LHCN-M2 (cell line): ENCODE data around the gene KLHL33. TPM values are rescaled to one million over a fixed set of nuclear protein-coding genes. Genes with fewer than 3 reads are reported as not detected.
A peak's percentile ranks its signal among the peaks of the same experiment; 100 is the strongest.
"Not testable (repeated sequence)": the region's sequence is repeated elsewhere in the genome, so short reads cannot be mapped to it uniquely, and the experiment has no call there.

Experiments used
- DNase-seq: peaks from one replicate; pipeline ENCODE4 v3.0.0-alpha.2; 2012; ENCODE audit warnings: low read depth
- total RNA-seq: library from RNA; depleted of rRNA; stranded (reverse); fragments of >200 nt; gene quantifications from 2 replicates; pipeline ENCODE4 v1.2.3, GENCODE V29; 2014

KLHL33 gene
- total RNA-seq, 1 experiment from 2014 or later = not detected

DNA sequence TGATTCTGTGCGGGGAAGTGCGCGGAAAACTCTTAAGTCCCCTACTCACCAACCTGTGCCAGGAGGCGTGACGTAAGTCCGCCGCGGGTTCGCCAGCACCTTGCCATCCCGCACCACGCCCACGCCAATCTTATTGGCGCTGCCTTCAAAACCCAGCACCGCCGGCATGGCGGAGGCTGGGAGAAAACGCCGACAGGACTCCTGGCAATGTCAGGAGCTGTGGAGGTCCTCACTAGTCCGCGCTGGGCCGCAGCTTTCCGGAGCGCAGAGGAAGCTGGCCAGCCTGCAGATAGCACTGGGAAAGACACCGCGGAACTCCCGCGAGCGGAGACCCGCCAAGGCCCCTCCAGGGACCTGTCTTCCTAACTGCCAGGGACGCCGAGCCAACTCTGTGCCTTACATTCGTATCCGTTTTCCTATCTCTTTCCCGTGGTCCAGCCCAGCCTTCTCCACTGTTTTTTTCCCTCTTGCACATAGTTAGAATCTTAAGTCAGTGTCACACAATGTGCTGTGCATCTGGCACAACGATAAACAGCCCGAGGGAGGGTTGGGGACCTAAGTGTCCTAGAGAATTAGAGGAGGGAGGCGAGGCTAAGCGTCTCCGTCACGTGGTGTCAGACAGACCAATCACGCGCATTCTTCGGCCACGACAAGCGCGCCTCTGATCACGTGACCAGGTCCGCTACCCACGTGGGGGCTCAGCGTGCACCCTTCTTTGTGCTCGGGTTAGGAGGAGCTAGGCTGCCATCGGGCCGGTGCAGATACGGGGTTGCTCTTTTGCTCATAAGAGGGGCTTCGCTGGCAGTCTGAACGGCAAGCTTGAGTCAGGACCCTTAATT, 18.8 kb upstream of the KLHL33 start, which contains the start of the genes APEX1 and OSGEP:
APEX1 (plus strand) TSS at position 711 of the 839 bp plus-strand sequence. CDS start 420 bp downstream, outside the sequence.
OSGEP (minus strand) TSS at position 297 of the 839 bp plus-strand sequence; CDS start at position 168, 129 bp downstream.
- DNase-seq = peak; percentile 99

DNA sequence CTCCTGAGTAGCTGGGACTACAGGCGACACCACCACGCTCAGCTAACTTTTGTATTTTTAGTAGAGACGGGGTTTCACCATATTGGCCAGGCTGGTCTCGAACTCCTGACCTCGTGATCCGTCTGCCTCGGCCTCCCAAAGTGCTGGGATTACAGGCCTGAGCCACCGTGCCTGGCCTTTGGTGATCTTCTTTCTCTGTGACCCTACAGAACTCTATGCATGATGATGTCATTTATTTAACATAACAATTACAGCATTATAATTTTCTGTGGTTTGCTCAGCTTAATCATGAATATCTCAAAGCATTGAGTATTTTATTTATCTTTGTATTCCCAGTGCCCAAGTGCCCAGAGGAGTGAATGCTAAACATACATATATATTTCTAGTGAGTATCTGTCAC, 16.9 kb upstream of the KLHL33 start:
- DNase-seq = not testable (repeated sequence)

DNA sequence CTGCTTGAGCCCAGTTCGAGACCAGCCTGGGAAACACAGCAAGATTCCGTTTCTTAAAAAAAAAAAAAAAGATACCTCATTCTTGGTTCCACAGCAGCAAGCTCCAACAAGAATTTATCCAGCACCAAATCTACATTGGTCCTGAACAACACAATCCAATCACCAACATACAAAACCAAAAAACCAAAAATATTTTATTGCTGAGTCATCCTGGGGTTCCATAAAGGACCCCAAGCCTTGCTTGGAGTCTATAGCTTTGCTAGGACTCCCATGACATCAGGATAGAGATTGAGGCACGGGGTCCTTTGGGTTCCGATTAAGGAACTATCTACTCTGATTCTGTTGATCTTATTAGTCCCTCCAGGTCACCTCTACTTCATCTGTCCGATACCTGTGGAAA, 10.9 kb upstream of the KLHL33 start:
- no peak for DNase-seq

DNA sequence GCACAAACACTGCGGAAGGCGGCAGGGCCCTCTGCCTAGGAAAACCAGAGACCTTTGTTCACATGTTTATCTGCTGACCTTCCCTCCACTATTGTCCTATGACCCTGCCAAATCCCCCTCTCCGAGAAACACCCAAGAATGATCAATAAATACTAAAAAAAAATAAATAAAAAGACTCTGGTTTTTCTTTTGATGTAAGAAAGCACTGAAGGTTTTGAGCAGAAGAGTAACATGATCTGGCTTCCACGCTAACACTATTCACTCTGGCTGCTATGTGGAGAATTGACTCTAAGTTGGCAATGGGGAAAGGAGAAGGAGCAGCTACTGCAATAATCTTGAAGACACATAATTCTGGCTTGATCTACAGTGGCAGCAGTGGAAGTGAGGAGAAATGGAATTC, 7.7 kb upstream of the KLHL33 start:
- not testable (repeated sequence) for DNase-seq

DNA sequence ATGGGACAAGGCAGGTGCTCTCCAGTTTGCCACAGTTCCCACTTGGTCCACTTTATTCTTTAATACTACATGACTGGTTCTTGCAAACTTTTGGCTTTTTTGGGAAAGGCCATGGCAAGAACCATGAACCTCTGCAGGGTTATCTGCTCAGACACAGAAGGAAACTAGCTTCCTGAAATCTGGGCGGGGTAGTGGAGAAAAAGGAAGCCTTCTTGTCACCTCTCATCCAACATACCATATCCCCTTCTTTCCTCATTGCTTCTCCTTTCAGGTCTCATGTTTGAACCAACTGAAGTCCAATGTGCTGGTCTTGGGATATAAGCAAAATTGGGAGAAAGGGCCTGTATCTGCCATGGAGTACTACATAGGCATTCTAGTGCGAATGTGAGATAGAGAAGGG, 5.5 kb upstream of the KLHL33 start:
- DNase-seq = no peak

DNA sequence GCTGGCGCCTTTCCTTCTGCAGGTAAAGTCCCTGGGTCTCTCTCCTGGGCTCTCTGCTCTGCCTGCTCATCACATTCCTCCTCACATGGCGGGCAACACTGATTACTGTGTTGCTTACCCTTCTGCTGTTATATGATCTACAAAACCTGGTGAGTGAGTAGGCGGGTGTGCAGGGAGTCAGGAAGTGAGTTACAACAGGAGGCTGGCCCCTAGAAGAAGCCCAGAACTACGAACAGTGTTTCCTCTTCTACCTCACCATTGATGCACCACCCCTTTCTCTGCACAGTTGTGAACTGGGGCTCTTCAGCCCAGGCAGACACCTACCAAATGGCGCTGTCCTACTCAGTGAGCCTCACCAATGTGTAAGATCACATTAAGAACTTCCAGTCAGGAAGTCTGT, 4.9 kb upstream of the KLHL33 start:
- no peak for DNase-seq

DNA sequence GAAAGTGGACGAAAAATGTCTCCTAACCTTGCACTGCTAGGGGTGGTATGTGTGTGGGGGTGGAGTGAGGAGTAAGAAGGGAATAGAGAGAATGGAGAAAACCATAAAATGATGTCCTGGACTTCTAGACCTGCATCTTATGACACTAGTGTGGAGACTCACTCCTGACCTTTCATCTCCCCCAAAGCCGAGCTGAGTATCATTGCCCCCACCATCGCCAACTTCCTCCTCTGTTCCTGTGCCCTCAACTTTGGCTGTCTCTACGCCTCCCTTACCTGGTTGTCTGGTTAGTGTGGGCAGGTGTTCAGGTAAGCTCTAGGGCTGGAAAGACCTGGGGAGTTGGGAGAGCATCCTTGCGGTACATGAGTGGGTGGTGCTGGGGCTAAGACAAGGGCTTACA, 4.5 kb upstream of the KLHL33 start:
- DNase-seq = no peak

DNA sequence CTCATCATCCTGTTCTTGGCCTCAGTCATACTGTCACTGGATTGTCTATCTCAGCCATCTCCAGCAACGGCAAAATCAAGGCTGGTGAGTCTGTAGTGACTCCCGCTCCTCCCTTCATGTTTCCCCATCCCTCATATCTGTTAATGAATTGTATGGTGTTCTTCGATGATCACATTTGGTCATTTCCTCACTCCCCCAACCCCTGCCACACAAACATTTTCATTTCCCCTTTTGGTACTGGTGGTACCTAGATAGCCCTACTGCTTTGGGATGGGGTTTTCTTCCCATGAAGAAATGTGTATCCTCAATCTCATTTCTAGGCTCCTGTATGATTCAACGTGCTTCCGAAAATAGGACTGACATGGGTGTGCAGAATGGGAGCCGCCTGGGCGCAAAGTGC, 2.7 kb upstream of the KLHL33 start:
- DNase-seq = no peak

DNA sequence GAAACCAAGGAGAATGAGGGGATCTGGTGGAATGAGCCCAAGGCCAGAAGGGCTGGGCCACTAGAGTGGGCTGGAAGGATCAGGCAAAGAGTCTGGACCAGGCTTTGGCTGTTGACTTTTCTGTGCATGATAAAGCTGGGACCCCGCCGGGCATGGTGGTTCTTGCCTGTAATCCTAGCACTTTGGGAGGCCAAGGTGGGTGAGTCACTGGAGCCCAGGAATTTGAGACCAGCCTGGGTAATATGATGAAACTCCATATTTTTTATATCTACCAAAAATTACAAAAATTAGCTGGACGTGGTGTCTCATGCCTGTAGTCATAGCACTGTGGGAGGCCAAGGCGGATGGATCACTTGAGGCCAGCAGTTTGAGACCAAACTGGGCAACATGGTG, 393 bp upstream of the KLHL33 start:
- DNase-seq = peak; percentile 72

DNA sequence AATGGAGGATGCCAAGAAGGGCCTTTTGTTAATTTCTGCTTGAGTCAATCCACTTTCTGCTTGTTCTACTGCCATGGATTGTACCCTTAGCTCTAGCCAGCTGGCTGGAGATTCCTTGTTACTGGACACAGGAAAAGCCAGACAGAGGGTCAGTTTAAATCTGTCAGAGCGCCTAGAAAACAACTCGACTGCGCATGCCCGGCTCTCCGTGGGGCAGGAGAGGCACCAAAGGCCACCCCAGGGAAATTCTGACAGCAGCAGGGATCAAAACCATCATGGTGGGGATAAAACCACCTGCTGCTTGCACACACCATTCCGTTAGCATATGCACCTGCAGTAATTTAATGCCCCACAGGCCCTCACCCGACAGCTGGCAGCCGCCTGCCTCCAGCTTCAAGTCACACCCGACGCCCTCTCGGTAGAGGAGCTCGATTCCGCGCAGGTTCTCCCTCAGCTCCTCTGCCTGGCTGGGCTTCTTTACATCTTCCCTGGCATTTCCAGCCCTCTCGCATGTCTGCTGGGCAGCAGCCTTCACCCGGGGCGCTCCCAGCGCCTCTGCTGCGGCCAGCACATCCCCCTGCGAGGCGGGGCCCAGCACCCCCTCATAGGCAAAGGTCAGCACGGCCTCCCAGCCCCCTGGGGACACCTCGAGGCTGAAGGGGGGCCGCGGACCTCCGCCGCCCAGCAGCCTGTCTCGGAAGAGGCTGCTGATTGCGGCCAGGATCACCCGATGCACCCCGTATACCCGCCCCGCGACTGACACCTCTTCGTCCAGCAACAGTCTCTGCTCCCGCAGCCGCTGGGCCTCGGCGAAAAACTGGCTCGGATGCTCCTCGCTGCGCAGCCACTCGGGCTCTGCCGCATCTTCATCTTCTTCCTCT, 1.0 kb downstream of the KLHL33 start:
- DNase-seq = no peak

DNA sequence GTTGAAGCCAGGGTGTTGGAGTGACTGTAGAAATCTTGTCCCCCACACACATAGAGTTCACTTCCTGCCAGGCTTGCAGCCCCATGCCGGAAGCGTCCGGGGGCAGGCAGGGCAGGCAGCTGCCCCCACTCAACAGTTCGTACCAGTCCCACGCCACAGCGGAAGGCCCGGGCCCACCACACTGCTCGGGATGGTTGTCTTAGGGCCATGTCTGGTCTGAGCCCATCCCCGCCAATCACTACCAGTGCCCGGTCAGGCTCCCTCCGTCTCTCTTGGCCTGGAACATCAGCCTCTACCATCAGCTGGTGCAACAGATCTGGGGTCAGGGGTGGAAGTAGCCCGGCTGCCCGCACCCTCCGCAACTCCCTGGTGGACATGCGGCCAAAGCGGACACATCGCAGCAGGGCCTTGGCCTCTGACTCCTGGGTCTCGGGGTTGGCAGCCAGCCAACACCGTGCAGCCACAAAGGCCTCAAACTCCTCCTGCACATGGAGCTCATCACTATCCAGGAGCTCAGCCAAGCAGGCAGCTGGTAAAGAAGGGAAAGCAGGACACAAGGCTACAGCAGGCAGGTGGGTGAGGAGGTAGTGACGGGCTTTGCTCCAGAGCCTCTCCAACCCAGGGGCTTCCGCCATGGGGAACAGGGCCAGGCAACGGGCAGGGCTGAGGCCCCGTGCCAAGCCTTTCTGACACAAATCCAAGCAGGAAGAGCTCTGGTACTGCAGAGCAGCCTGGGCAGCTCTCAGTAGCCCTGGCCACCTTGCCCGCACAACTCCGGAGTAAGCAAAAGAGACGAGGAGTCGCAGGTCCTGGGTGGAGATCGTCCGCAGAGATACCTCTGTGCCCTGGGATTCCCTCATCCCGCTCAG, 5.9 kb downstream of the KLHL33 start:
- no peak for DNase-seq

DNA sequence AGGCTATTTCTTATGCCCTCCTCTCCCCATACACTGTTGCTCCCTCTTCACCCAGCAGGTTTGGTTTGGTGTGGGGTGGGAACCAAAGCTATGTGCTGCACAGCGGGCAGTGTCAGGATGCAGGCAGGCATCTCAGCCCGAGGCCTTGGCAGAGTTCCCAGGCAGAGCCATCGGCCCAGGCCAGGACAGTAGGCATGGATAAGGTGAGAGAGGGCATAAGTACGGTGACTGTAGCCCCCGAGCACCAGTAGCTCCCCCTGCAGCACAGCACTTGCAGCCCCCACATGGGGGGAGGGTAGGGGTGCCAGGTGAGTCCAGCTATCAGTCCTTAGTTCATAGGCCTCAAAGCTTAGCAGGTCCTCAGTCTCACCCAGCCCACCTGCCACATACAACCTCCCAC, 7.2 kb downstream of the KLHL33 start:
- DNase-seq = no peak

DNA sequence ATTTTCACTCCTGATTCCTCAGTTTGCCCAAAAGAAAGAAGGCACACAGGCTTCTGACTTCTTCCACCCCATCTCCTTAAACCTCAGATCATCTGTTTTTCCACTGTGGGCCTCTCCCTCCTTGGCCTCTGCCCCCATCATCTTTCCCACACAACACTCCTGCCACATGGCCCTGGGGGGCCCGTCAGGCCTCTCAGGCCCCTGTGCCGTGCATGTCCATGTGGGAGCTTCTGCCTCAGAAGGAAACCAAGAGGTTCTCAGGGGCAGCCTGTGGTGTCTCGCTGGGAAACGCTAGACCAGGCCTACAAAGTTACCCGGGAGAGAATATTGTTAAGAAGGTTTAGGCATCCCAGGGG, 8.0 kb downstream of the KLHL33 start:
- no peak for DNase-seq

DNA sequence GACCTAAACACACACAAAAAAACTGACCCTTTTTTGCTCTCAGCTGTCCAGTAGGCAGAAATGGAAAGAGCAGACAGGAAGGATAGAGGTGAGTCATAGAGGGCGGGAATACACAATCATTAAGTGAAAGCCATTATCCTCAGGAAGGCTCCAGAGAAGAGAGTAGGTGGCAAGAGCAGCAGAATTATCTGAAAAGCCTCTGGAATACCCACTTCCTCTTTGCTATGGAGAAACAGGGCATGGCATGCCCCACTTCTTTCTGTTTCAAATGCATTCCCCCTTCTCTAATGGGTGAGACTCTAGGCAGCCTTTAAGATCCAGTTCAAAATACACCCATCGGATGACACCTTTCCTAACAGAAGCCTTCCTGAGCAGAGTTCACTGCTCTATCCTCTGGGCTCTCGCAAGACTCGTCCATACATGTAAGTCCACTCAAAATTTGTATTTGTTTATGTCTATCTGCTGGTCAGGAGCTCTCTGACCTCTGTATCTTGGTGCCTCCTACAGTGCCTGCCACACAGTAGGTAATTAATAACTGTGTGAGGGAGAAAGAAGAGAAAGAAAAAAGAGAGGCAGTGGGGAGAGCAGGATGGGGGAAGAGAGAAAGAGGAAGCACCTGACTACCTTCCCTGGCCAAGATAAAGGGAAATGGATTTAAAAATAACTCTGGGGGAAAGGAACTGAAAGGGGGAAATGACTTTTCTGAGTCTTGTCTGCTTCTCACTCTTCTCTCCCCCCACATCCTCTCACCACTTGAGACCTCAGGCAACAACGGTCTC, 8.5 kb downstream of the KLHL33 start:
- DNase-seq = peak; percentile 74

DNA sequence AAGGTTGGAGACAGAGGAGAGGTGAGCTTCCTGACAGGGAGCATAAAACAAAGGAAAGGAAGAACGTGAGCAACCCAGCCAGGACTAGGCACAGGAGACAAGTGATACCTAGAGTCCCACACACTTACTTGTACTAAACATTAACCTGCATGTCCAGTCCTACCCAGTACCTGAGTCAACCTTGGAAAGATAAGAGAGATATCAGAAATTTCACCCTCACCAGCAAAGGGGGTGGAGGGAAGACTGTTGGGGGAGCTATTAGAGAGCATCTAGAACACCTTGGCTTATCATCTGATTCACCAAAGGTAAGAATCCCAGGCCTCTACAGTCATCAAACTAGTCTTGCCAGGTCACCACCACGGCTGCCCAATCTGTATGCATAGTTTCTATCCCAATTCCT, 11.1 kb downstream of the KLHL33 start:
- no peak for DNase-seq

DNA sequence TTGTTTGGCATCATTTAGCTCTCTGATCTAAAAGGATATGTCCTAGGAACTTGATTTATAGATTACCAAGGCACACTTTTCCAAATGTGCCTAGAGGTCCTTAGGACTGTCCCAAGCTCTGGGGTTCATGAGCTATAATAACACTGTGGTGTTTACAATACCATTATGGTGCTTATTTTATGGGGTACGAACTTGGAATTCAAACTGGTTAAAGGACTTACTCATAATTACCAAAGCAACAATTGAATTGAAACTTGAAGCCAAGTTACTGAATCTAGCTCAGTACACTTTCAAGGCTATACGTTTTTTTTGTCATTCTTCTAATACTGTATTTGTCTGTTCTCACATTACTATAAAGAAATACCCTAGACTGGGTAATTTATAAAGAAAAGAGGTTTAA, 13.1 kb downstream of the KLHL33 start:
- no peak for DNase-seq

DNA sequence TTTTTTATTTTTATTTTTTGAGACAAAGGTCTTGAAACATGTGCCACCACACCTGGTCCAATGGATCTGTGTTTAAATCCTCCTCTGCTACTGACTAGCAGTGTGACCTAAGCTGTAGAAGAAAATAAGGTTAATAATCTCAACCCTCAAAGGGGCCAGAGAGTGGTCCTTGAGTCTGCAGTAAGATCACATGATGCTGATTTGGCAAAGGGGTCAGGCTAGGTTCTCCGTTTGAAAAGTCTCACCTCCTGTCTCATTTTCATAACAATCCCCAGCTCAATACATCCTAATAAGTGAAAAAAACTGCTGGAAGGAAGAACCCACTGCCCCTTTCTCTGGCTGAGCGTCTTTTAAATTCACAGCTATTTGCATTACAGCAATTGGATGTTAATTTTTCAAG, 14.7 kb downstream of the KLHL33 start:
- DNase-seq = no peak

DNA sequence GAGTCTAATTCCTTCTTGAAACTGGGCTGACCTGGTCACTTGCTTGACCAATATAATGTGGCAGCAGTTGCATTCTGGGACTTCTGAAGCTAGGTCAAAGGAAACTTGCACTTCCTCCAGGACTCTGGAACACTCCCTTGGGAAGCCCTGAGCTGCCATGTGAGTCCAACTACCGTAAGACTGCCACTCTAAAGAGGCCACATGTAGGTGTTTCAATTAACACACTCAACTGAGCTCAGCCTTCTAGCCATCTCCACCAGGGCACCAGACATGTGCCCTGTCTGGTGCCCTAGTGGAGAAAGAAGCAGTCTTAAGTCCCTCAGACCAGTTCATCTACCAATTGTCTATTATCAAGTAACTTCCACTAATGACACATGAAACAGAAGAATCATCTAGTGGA, 16.5 kb downstream of the KLHL33 start:
- DNase-seq = no peak

DNA sequence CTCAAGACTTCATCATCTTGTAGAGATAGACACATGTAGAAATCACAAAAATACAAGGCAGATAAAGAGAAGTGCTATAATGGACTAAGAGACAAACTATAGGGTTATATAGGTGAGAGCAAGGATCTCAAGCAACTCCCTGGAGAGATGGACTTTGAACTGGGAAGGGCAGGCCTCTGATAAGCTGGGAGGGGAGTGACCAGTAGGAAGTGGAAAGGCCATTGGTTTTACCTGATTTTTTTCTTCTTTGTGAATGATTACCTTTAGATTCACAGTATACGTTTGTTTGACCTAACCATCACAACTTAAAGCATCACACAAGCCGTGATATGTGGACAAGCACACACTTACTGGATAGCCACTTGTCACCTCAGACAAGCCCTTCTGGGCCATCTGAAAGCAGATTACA, 17.5 kb downstream of the KLHL33 start:
- DNase-seq = no peak

DNA sequence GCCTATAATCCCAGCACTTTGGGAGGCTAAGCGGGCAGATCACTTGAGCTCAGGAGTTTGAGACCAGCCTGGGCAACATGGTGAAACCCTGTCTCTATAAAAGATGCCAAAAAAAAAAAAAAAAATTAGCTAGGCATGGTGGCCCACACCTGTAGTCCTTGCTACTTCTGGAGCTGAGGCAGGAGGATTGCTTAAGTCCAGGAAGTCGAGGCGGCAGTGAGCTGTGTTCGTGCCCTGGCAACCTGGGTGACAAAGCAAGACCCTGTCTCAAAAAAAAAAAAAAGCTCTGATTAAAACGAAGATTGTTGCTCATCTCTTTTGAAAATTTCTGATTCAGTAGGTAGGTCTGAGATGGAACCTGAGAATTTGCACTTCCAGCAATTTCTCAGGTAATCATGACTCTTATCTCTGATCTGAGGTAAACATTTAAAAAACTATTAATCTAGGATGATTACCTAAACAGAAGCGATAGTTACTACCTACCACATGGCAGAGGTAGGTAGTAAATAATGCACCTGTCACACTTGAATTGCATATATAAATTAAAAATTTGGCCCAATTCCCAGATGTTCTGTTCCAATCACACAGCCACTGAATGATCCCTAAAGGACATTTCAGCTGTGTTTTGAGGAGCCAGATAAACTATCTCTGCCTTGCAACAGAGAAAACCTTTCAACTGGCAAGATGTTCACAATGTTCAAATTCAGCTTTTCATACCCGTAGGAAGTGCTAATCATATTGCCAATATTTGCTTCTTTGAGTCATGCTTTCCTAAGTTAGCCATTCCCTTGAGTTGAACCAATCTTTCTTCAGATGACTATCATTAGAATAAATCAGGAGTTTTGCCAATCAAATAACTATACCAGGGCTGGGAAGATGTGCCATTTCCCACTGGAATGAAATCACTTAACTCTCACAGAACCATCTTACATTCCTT, 18.4 kb downstream of the KLHL33 start:
- DNase-seq = no peak
